HG02610 (cell line): ENCODE data around the gene KATNAL1.

Experiments
- ATAC-seq: cut with Tn5 transposase; IDR thresholded peaks from one replicate; pipeline ENCODE4 v1.9.1; 2021; ENCODE audit warnings: mild to moderate bottlenecking, moderate library complexity; ENCODE audit not compliant: unreplicated experiment

The KATNAL1 gene

GRCh38 chr13:30170569-30170968, 136.8 kb downstream of the KATNAL1 start:
- no peak for ATAC-seq

- ATAC-seq, result no peak
These were observed 137.9 kb downstream of the KATNAL1 start for GRCh38 chr13:30169442-30169841.

- ATAC-seq, result no peak
These were observed 141.6 kb downstream of the KATNAL1 start for GRCh38 chr13:30165796-30166195.

GRCh38 chr13:30165071-30165470, 142.3 kb downstream of the KATNAL1 start:
- ATAC-seq, result no peak

- ATAC-seq, result no peak
These were observed 143.2 kb downstream of the KATNAL1 start for GRCh38 chr13:30164146-30164545.

GRCh38 chr13:30163441-30163840, 143.9 kb downstream of the KATNAL1 start:
- no peak for ATAC-seq

- no peak for ATAC-seq
These were observed 147.9 kb downstream of the KATNAL1 start for GRCh38 chr13:30159446-30159839.

GRCh38 chr13:30158774-30159445, 148.4 kb downstream of the KATNAL1 start:
- ATAC-seq, result no peak

GRCh38 chr13:30157616-30157993, 149.7 kb downstream of the KATNAL1 start:
- peak; percentile 61 for ATAC-seq

GRCh38 chr13:30156826-30157615, 150.3 kb downstream of the KATNAL1 start:
- ATAC-seq, result no peak

GRCh38 chr13:30156270-30156669, 151.1 kb downstream of the KATNAL1 start:
- ATAC-seq, result no peak

- ATAC-seq, result no peak
These were observed 152.4 kb downstream of the KATNAL1 start for GRCh38 chr13:30154931-30155330.

- ATAC-seq, result no peak
These were observed 152.8 kb downstream of the KATNAL1 start for GRCh38 chr13:30154531-30154930.

GRCh38 chr13:30153545-30154426, 153.6 kb downstream of the KATNAL1 start:
- ATAC-seq, result no peak
